Measurements from ENCODE around the gene SERBP1.

GRCh38 chr1:67464058-67464457 lies 33.9 kb upstream of the SERBP1 start:
- no peak for TF ChIP-seq CTCF (IDR thresholded peaks at IDR 0.05 in 2 of 3, conservative IDR thresholded peaks at IDR 0.05 in 1 of 3; ENCODE audit: borderline replicate concordance in 1 of 3, insufficient read depth in 1 of 3, low read depth in 2 of 3, low read length in 2 of 3)
- TF ChIP-seq EZH2 (IDR thresholded peaks at IDR 0.05): no peak
- TF ChIP-seq ZFX (IDR thresholded peaks at IDR 0.05): no peak
- TF ChIP-seq EZH2phosphoT487 (IDR thresholded peaks at IDR 0.05; ENCODE audit: borderline replicate concordance): no peak
- no peak for TF ChIP-seq FOSL1 (IDR thresholded peaks at IDR 0.05; ENCODE audit: low read depth)
- no peak for TF ChIP-seq TCF7L2 (IDR thresholded peaks at IDR 0.05; ENCODE audit: borderline replicate concordance, extremely low read depth, insufficient read depth, insufficient read length)
- TF ChIP-seq POLR2A (IDR thresholded peaks at IDR 0.05; ENCODE audit: borderline replicate concordance, extremely low read depth, insufficient read depth, insufficient read length): no peak
- no peak for TF ChIP-seq SP1 (IDR thresholded peaks at IDR 0.05; ENCODE audit: low read depth)
